ENCODE results near the gene ZC3H7A.

DNA sequence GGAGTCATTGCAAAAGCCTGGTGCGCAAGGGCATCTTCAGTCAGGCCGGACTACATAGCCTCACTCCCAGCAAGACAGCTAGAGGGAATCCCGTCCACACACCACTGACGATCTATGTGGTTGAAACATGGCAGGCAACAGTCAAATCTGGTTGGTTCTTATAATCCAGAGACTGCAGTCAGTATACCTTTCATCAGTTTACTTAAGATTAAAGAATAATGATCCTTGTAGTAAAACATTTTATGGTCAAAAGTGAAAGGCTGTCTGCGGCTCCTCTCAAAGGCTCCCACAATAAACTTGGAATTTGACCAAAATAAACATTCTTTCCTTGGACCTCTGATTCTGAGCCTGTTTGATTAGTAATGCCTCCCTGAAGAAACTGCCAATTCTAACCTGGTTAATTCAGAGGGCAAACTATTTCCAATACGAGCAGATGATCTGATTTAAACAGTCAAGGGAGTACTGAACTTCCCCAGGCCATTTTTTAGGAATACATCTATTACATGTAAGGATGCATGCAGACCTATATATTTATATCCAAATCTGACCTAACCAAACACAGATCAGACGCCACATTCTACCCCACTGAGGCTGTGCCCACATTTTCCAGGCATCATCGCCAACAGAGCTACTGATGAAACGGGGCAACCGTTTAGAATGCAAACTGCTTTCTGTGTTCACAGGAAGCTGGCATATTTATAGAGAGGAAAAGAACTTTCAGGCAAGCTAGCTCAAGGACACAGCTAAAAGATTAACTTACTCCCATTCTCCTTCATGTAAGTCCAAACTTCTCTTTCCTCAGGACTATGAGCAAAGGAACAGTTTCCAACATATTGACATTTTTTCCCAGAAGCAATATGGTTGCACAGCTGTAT lies 39.1 kb downstream of the ZC3H7A start:
- TF ChIP-seq CTCF (IDR thresholded peaks at IDR 0.05; ENCODE audit: low read length) (no peak), EZH2 (IDR thresholded peaks at IDR 0.05; ENCODE audit: borderline replicate concordance, low read length) (no peak)

Data from OCI-LY1 (cell line).